Left colon (tissue), 2 donors: ENCODE results near the gene ZNF546. TPM values are rescaled to one million over a fixed set of nuclear protein-coding genes. Genes with fewer than 3 reads are reported as not detected.
"Not testable (repeated sequence)": the region's sequence is repeated elsewhere in the genome, so short reads cannot be mapped to it uniquely, and the experiment has no call there.

ENCODE experiments used
- ATAC-seq: fragments of 200-7000 bp; cut with Tn5 transposase; one replicate; pipeline ENCODE4 v1.9.1; 2020; ENCODE audit warnings: mild to moderate bottlenecking, moderate library complexity
- DNase-seq, 2 donors: peaks; one replicate each; pipeline ENCODE4 v3.0.0-alpha.2; 2020
- intact Hi-C, 2 donors: fragments of 100-400 bp; cut with DNase I in 1 of 2; cut with micrococcal nuclease in 1 of 2; formaldehyde crosslinking; loops; one replicate each; pipeline versions ENCODE4 v1.11.2 to v1.14.0; 2022; cut with DNase I, micrococcal nuclease
- long read RNA-seq: library from polyadenylated mRNA; unstranded; transcript quantifications from one replicate; pipeline ENCODE4 v2.0.0, GENCODE V29; 2021
- total RNA-seq, 2 donors: library from RNA; stranded (reverse); fragmentation: NEBNext Ultra II Directional; extraction: Animal tissue kit (Norgen Biotek cat#: 25700); gene quantifications; one replicate each; pipeline ENCODE4 v1.2.1, GENCODE V29; 2021
- donor health status: DM: no; HTN: no; CAD: no.
- donor health status: DM: yes; HTN: yes; CAD: no.

Gene ZNF546
- total RNA-seq, result 1 to 10 TPM; 2.0 to 3.0 TPM
- long read RNA-seq, partial matches to known transcripts, result 0 of 1 reads
- long read RNA-seq, other reads (novel, unspliced or antisense), result 1 of 1 reads

DNA sequence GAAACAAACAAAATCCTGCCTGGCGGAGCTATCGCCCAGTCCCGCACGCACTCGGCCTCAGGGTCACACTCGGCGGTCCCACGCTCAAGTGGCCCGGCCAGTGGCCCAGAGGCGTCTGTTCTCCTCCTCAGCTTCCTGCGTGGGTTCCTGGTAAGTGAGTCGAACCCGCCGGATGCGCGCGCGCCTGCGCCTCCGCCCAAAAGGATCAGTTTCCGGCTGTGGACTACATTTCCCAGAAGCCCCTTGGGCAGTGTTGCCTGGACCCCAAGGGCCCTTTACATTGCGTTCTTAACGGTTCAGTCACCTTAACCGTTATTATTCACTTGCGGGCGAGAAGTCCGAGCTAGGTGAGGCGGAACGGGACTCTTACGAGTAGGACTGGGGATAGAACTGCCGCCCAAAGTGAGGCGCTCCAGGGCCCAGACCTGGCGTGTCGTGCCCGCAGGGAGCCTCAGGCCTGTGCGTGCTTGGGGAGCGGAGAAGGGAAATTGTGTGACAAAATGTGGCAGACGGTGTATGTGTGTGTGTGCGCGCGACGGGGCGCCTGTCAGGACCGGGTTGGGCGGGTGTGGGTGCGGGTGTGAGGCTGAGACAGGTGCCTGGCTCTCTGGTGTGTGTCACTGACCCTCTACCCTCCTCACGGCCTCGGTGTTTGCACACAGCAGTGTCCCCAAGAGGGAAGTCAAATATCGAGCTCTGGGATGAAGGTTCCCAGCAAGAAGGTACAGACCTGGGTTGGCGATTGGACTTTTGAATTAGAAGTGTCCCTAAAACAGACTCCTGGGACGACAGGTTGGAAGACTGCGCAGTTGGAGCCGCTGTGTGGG is at the start of gene ZNF546:
TSS of gene ZNF546 (plus strand) at position 250 of the 827 bp plus-strand sequence. CDS start 1,267 bp downstream, outside the sequence.
- intact Hi-C loops, result no loop called here

DNA sequence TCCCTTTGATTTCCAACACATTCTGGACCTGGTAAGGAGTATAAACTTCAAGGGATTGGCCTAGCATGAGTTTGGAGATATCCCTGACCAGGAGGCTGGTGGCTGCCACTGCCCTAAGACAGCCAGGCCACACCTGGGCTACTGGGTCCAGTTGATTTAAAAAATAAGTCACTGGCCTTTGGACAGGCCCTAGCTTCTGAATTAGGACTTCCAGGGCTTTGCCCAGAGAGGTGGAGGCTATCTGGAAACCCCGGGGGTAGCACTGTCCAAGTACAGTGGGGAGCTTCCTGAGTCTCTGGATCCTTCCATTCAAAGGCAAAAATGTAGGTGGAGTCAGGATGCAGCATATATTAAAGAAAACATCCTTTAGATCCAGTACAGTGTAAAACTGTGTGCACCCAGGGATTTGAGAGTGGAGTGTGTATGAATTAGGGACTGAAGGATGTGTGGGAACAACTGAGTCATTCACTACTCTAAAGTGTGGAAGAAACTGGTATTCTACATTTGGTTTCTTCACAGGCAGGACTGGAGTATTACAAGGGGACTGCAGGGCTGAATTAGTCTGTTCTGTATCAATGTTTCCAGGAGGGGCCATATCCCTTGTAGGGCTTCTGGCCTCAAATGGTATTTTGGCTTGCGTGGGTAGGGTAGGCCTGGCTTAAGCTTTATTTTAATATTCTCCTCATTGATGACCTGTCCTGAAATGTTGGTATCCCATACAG is 47.7 kb upstream of the ZNF546 start:
- DNase-seq (no peak), ATAC-seq (no peak)
- intact Hi-C loops, result no loop called here

More for the DNA sequence above, at the start of gene ZNF546:
- ATAC-seq (peak; percentile 99), DNase-seq (peak; percentile 91 to 93)

DNA sequence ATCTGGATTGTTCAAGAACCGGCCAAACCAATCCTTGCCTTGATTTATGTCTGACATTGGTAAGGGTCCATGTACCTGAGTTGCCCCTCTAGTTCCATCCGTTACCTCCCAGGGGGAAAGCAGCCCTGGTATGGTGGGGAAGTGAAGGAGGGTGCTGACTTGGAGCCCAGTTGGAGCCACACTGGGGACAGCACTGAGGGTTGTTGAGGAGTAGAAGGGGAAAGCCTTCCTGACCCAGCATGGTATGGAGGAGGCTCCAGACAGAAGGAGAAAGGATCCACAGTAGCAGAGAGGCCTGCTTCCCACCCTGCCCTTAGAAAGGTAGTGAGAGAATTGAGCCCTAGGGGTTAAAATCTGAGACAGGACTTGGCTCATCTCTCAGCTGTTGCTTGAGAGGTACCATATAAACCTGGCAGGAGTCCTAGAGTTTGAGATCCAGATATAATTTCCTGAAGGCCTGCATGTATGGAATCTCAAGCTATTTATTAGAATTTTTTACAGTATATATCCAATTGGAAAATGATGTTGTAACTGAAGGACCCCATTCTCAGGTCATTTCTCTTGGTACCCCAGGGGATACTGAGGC is 45.7 kb upstream of the ZNF546 start:
- DNase-seq (no peak), ATAC-seq (peak; percentile 79)
- intact Hi-C loops, result no loop called here

DNA sequence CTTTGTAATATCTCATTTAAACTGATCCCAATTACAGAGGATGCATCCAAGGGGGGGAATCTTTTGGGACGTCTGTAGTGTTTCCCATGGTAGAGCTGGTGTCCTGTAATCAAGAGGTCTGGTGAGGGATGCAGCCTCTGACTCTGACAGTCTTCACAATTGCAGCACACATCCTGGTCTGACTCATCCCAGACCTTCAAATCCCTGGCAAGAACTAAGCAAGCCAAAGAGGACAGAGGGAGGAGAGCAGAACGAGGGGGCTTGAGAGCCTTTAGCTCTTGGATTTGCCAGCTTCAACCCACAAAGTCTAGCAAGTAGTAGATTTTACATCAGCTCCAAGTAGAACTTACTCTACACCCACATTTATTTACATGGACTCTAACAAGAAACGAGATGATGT is 45.2 kb upstream of the ZNF546 start:
- intact Hi-C loops, result no loop called here
- DNase-seq (no peak), ATAC-seq (peak; percentile 81)

DNA sequence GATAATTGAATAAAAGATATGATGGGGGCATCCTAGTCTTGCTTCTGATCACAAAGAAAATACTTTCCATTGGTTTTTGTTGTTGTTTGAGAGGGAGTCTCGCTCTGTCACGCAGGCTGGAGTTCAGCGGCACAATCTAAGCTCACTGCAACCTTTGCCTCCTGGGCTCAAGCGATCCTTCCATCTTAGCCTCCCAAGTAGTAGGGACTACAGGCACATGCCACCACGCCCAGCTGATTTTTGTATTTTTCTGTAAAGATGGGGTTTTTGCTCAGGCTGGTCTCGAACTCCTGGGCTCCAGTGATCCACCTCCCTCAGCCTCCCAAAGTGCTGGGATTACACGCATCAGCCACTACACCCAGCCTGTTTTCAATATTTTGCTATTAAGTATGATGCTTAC is 42.9 kb upstream of the ZNF546 start:
- ATAC-seq (no peak), DNase-seq (no peak)
- intact Hi-C loops, result no loop called here

DNA sequence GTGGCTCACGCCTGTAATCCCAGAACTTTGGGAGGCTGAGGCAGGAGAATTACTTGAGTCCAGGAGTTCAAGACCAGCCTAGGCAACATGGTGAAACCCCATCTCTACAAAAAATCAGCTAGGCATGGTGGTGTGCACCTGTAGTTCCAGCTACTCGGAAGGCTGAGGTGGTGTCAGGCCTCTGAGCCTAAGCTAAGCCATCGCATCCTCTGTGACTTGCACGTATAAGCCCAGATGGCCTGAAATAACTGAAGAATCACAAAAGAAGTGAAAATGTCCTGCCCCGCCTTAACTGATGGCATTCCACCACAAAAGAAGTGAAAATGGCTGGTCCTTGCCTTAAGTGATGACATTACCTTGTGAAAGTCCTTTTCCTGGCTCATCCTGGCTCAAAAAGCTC is 39.0 kb upstream of the ZNF546 start:
- ATAC-seq, DNase-seq, intact Hi-C loops: not testable (repeated sequence)

DNA sequence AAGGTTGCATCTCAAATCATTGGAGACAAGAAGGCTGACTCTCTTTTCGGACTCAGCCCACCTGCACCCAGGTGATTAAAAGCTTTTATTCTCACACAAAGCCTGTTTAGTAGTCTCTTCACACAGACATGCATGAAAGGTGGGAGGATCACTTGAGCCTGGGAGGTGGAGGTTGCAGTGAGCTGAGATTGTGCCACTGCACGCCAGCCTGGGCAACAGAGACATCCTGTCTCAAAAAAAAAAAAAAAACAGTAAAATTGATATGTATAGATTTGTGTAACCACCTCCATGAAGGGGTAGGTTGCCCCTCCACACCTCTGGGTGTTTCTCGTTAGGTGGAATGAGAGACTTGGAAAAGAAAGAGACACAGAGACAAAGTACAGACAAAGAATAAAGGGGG is 37.9 kb upstream of the ZNF546 start:
- DNase-seq, intact Hi-C loops, ATAC-seq: not testable (repeated sequence)

DNA sequence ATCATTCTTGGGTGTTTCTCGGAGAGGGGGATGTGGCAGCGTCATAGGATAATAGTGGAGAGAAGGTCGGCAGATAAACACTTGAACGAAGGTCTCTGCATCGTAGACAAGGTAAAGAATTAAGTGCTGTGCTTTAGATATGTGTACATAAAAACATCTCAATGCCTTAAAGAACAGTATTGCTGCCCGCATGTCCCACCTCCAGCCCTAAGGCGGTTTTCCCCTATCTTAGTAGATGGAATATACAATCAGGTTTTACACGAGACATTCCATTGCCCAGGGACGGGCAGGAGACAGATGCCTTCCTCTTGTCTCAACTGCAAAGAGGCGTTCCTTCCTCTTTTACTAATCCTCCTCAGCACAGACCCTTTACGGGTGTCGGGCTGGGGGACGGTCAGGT is 37.5 kb upstream of the ZNF546 start:
- intact Hi-C loops, DNase-seq, ATAC-seq: not testable (repeated sequence)

DNA sequence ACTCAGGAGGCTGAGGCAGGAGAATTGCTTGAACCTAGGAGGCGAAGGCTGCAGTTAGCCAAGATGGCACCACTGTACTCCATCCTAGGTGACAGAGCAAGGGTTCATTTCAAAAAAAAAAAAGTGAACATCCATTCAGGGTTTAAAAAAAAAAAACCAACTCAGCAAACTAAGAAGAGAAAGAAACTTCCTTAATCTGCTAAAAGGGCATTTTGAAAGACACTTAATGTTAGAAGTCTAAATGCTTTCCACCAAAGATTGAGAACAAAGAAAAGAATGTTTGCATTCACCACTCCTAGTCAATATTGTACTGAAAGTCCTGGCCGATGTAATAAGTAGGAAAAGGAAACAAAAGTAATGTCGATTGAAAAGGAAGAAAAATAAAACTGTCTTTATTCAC is 33.0 kb upstream of the ZNF546 start:
- ATAC-seq, result no peak
- intact Hi-C loops, result no loop called here
- no peak for DNase-seq

DNA sequence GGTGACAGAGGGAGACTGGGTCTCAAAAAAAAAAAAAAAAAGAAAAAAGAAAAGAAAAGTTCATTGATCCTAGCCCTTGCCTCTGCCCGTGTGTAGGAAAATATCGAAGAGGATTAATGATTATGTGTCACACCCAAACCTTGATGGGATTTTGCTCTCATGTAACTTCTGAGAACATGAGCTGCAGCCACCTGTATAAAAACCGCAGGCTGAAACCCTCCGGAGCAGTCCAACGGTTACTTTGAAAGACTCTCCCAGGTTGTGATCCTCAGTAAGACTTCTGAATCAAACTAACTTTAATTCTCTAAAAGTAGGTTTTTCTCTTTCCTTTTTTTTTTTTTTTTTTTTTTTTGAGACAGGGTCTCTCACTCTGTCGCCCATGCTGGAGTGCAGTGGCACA is 30.2 kb upstream of the ZNF546 start:
- DNase-seq, result no peak
- no peak for ATAC-seq
- intact Hi-C loops, result no loop called here

DNA sequence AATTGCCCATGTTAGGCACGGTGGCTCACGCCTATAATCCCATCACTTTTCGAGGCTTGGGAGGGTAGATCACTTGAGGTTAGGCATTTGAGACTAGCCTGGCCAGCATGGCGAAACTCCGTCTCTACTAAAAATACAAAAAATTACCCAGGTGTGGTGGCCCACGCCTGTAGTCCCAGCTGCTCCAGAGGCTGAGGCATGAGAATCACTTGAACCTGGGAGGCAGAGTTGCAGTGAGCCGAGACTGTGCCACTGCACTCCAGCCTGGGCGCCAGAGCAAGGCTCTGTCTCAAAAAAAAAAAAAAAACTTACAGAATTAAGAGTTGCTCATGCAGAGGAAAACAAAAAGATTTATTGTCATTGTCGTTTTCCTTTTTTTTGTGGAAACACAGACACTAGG is 29.3 kb upstream of the ZNF546 start:
- intact Hi-C loops, result no loop called here
- DNase-seq, result no peak
- ATAC-seq, result no peak

DNA sequence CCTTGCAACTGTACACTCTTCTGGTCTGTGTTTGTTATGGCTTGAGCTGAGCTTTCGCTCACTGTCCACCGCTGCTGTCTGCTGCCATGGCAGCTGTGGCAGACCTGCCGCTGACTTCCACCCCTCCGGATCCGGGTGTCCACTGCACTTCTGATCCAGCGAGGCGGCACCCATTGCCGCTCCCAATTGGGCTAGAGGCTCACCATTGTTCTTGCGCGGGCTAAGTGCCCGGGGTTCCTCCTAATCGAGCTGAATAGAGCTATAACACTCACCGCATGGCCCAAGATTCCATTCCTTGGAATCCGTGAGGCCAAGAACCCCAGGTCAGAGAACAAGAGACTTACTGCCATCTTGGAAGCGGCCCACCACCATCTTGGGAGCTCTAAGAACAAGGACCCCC is 28.1 kb upstream of the ZNF546 start:
- intact Hi-C loops, result no loop called here
- DNase-seq (no peak), ATAC-seq (no peak)

DNA sequence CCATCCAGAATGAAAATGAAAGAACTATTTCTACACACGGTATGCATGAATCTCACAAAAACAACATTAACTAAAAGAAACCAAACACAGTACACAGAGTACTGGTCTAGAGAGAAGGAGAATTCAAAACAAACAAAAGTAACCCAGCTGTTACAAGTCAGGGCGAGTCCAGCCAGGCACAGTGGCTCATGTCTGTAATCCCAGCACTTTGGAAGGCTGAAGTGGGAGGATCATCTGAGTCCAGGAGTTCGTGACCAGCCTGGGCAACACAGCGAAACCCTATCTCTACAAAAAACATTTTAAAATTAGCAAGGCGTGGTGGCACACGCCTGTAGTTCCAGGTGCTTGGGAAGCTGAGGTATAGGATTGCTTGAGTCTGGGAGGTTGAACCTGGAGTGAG is 27.6 kb upstream of the ZNF546 start:
- no peak for DNase-seq
- no peak for ATAC-seq
- intact Hi-C loops, result no loop called here

DNA sequence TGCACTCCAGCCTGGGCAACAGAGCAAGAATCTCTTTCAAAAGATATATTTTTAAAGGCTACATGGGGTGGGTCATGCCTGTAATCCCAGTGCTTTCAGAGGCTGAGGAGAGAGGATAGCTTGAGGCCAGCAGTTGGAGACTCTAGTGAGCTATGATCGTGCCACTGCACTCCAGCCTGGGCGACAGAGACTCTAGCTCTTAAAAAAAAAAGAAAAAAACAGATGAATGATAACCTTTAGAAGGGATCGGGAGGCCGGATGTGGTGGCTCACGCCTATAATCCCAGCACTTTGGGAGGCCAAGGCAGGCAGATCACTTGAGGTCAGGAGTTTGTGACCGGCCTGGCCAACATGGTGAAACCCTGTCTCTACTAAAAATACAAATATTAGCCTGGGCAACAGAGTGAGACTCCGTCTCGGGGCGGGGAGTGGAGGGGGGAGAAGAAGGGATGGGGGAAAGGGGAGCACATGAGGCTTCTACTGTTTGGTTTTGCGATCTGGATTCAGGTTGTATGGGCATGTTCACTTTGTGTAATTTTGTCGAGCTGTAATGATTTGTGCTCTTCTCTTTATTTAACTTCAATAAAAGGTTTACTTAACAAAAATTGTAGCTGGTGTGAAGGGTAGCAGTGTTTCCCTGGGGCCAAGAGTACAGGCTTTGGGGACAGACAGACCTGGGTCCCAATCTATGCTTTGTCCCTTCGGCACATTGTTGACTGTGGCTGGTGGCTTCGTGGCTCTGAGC is 27.0 kb upstream of the ZNF546 start:
- intact Hi-C loops, result no loop called here
- DNase-seq, result no peak
- no peak for ATAC-seq

DNA sequence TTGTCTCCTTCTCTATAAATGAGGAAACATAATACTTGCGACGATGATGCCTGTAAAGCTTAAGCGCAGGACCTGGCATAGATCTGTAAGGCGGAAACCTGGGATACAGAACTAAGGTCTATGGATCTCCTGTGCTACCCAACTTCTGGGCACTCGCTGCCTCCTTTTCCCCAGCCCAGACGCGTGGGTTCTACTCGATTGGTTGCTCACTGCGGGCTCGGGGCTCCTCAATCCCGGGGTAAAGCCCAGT is 26.5 kb upstream of the ZNF546 start:
- no peak for DNase-seq
- peak; percentile 48 for ATAC-seq
- intact Hi-C loops, result no loop called here

DNA sequence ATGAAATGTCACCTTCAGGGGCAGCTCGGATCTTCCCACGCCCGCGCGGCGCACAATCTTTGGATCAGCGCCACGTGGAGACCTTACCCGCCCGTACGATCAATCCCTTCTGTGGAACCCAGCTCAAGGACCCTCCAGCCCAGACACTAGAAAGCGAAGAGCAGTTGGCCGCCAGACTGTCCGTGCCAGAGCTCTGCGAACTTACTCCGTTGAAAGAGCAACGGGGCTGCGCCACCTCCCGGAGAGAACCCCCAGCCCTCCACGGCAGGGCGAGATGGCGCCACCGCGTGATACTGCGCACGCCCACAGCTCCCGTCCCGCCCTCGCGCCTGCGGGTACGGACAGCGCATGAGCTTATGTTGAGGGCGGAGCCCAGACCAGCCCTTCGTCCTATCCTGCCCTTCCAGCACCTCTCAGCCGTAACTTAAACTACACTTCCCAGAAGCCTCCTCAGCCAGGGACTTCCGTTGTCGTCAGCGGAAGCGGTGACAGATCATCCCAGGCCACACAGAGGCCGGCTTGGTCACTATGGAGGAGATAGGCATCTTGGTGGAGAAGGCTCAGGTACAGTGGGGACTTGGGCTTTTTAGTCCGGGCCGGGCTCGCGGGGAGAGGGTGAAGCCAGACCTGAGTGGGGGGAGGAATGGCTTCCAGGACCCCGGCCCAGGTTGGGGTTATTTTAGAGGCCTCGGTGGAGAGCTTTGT is 26.0 kb upstream of the ZNF546 start, which contains the start of gene PSMC4:
TSS of gene PSMC4 (plus strand) at position 491 of the 705 bp plus-strand sequence. CDS start at position 529, 38 bp downstream.
- peak; percentile 98 to 99 for DNase-seq
- peak; percentile 94 for ATAC-seq
- intact Hi-C loops, result no loop called here

DNA sequence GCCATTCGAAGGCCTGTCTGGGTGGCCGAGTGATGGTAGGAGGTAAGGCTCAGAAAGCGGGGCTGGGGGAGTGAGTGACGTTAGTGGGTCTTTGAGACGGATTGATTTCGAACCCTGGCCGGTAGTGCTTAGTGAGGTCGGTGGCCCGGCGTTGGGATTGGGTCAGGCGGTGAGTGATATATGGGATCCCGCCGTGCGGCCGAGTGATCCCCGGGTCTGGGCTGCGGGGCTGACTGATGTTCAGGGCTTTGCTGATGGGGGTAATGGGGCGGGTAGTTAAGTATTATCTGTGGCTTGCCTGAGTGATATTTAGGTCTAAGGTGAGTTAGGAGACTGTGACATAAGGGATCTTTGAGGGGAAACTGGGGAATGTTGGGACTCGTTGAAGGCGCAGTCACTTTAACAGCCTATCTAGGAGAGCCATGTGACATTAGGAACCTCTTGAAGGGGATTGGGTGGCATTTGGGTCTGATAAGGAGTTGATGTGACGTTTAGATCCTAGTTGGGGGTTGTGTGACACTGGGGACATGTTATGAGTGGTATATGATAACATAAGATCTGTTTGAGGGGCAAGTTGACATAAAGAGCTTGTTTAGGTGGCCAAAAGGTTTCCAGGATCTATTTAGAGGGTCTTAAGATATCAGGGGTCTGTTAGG is 25.4 kb upstream of the ZNF546 start:
- intact Hi-C loops, result no loop called here
- no peak for DNase-seq
- ATAC-seq, result peak; percentile 3
